GM18502 (cell line): ENCODE data around the gene MITF.

ENCODE experiments used
- ATAC-seq: cut with Tn5 transposase; IDR thresholded peaks from one replicate; pipeline ENCODE4 v1.9.1; 2021; ENCODE audit warnings: mild to moderate bottlenecking; ENCODE audit not compliant: unreplicated experiment, poor library complexity

MITF gene

GRCh38 chr3:69739204-69740102, at the start of gene MITF:
Gene MITF (plus strand): TSS chr3:69739464. CDS start chr3:69739598, 134 bp downstream.
- ATAC-seq = peak; percentile 99

GRCh38 chr3:69691860-69692259, 47.4 kb upstream of the MITF start:
- ATAC-seq = no peak

GRCh38 chr3:69692761-69693160, 46.5 kb upstream of the MITF start:
- ATAC-seq = no peak

- ATAC-seq = no peak
Observed at GRCh38 chr3:69695443-69695842, 43.8 kb upstream of the MITF start.

GRCh38 chr3:69695933-69696332, 43.3 kb upstream of the MITF start:
- ATAC-seq = no peak

GRCh38 chr3:69696367-69696766, 42.9 kb upstream of the MITF start:
- no peak for ATAC-seq

- no peak for ATAC-seq
Observed at GRCh38 chr3:69697381-69697780, 41.9 kb upstream of the MITF start.

- no peak for ATAC-seq
Observed at GRCh38 chr3:69698728-69699127, 40.5 kb upstream of the MITF start.

- ATAC-seq = no peak
Observed at GRCh38 chr3:69699183-69699582, 40.1 kb upstream of the MITF start.

- no peak for ATAC-seq
Observed at GRCh38 chr3:69700949-69701348, 38.3 kb upstream of the MITF start.

GRCh38 chr3:69710153-69710977, 28.9 kb upstream of the MITF start:
- ATAC-seq = no peak

- ATAC-seq = no peak
Observed at GRCh38 chr3:69712269-69712668, 27.0 kb upstream of the MITF start.

GRCh38 chr3:69712933-69713332, 26.3 kb upstream of the MITF start:
- no peak for ATAC-seq

GRCh38 chr3:69715204-69715603, 24.1 kb upstream of the MITF start:
- ATAC-seq = no peak

- no peak for ATAC-seq
Observed at GRCh38 chr3:69716119-69716518, 23.1 kb upstream of the MITF start.

GRCh38 chr3:69718866-69719586, 20.2 kb upstream of the MITF start:
- ATAC-seq = no peak

- ATAC-seq = no peak
Observed at GRCh38 chr3:69719587-69720122, 19.6 kb upstream of the MITF start.

- ATAC-seq = no peak
Observed at GRCh38 chr3:69720824-69721223, 18.4 kb upstream of the MITF start.

- ATAC-seq = no peak
Observed at GRCh38 chr3:69723389-69723788, 15.9 kb upstream of the MITF start.

GRCh38 chr3:69724722-69725435, 14.4 kb upstream of the MITF start:
- ATAC-seq = no peak
